ENCODE measurements around the gene DPP7. TPM values are rescaled to one million over a fixed set of nuclear protein-coding genes. Genes with fewer than 3 reads are reported as not detected.
A peak's percentile ranks its signal among the peaks of the same experiment; 100 is the strongest.

The DPP7 gene
- 365 and 375 TPM in 2 replicates for total RNA-seq

GRCh38 chr9:137114613-137115393 is at the start of gene DPP7:
DPP7 (minus strand) TSS chr9:137114733; CDS start chr9:137114713, 20 bp downstream.
- H3K4me1 Mint-ChIP-seq = peaks cover 8% of the 10 kb centered on the region
- no peaks in the 10 kb centered on the region for H3K27me3 Mint-ChIP-seq
- H3K27ac Mint-ChIP-seq = peak within 1 kb of the TSS; percentile 78
- peaks cover 8% of the 10 kb centered on the region for H3K36me3 Mint-ChIP-seq (ENCODE audit: low read depth)
- peak within 1 kb of the TSS; percentile 83 for H3K4me3 Mint-ChIP-seq
- intact Hi-C loops (cut with micrococcal nuclease) = loop anchor here (1.0 to 2.0 kb wide), 3 partner anchors 14 to 28 kb away; partner anchors contain the start of gene MAN1B1
- H3K9me3 Mint-ChIP-seq = no peaks in the 10 kb centered on the region
- peak; percentile 96 for DNase-seq

DNA sequence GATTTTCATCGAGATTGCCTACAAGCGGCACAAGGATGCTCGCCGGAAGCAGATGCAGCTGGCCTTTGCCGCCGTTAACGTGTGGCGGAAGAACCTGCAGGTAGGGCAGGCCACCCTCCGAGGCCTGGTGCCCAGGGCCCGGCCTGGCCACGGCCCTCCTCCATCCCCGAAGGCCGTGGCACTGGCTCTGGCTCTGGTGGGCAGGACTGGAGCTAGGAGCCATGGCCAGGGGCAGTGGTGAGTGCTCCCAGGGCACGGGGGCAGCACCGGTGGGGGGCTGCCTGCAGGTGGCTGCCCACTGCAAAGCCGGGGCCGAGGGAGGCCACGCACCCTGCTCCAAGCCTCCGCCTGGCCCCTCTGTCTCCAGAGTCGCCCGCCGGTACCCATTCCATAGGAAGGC is 49.3 kb upstream of the DPP7 start:
- H3K27ac Mint-ChIP-seq = no peak overlapping the region
- DNase-seq = no peak
- H3K36me3 Mint-ChIP-seq (ENCODE audit: low read depth) = no peaks in the 10 kb centered on the region
- intact Hi-C loops (cut with micrococcal nuclease) = loop anchor here (10.0 kb wide), 1 partner anchor 319 kb away; the partner anchor contains the start of genes AJM1 and PHPT1
- peaks cover 5% of the 10 kb centered on the region for H3K4me1 Mint-ChIP-seq
- no peak overlapping the region for H3K4me3 Mint-ChIP-seq
- H3K9me3 Mint-ChIP-seq = no peaks in the 10 kb centered on the region
- peaks cover 24% of the 10 kb centered on the region for H3K27me3 Mint-ChIP-seq

- no peak overlapping the region for H3K4me3 Mint-ChIP-seq
Measured at GRCh38 chr9:137163365-137163715, 48.8 kb upstream of the DPP7 start.

GRCh38 chr9:137162505-137163364 is 48.2 kb upstream of the DPP7 start:
- Mint-ChIP-seq H3K27ac (no peak overlapping the region), H3K4me3 (no peak overlapping the region), H3K9me3 (no peaks in the 10 kb centered on the region), H3K27me3 (peaks cover 28% of the 10 kb centered on the region), H3K4me1 (peaks cover 6% of the 10 kb centered on the region), H3K36me3 (ENCODE audit: low read depth) (no peaks in the 10 kb centered on the region)
- no peak for DNase-seq
- intact Hi-C loops (cut with micrococcal nuclease) = loop anchor here (10.0 kb wide), 1 partner anchor 318 kb away; the partner anchor contains the start of genes AJM1 and PHPT1

More at GRCh38 chr9:137163365-137163715, 48.8 kb upstream of the DPP7 start:
- Mint-ChIP-seq H3K27me3 (peaks cover 24% of the 10 kb centered on the region), H3K4me1 (peaks cover 6% of the 10 kb centered on the region), H3K9me3 (no peaks in the 10 kb centered on the region), H3K36me3 (ENCODE audit: low read depth) (no peaks in the 10 kb centered on the region), H3K27ac (no peak overlapping the region)
- no peak for DNase-seq
- intact Hi-C loops (cut with micrococcal nuclease) = loop anchor here (10.0 kb wide), 1 partner anchor 319 kb away; the partner anchor contains the start of genes AJM1 and PHPT1

DNA sequence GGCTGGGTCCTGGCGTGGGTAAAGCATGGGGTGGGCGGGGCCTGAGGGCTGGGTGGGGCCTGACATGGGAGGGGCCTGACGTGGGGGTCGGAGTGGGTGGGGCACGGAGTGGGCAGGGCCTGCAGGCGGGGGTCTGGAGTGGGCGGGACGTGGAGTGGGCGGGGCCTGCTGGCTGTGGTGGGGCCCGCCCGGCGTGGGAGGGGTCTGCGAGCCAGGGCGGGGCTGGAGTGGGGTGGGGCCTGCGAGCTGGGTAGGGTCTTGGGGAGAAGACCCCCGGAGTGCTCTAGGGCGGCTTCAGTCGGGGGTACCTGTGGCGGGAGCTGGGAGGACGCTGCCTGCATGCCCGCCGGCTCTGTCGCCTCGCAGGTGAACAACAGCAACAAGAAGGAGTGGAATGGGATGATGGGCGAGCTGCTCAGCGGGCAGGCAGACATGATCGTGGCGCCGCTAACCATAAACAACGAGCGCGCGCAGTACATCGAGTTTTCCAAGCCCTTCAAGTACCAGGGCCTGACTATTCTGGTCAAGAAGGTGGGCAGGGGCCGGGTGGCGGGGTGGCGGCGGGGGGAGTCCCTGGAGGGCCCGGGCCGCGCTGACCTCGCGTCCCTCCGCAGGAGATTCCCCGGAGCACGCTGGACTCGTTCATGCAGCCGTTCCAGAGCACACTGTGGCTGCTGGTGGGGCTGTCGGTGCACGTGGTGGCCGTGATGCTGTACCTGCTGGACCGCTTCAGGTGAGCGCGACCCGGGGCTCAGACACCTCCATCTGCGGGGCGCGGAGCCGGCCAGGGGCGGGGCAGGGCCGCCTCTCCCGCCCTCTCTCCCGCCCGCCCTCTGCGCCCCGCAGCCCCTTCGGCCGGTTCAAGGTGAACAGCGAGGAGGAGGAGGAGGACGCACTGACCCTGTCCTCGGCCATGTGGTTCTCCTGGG is 47.3 kb upstream of the DPP7 start:
- Mint-ChIP-seq H3K4me3 (no peak overlapping the region), H3K4me1 (peaks cover 6% of the 10 kb centered on the region), H3K9me3 (no peaks in the 10 kb centered on the region), H3K27me3 (peaks cover 28% of the 10 kb centered on the region), H3K27ac (no peak overlapping the region), H3K36me3 (ENCODE audit: low read depth) (no peaks in the 10 kb centered on the region)
- intact Hi-C loops (cut with micrococcal nuclease) = loop anchor here (10.0 kb wide), 1 partner anchor 317 kb away; the partner anchor contains the start of genes AJM1 and PHPT1
- no peak for DNase-seq

- peaks cover 9% of the 10 kb centered on the region for H3K4me1 Mint-ChIP-seq
- no peaks in the 10 kb centered on the region for H3K36me3 Mint-ChIP-seq (ENCODE audit: low read depth)
- intact Hi-C loops (cut with micrococcal nuclease) = loop anchor here (10.0 kb wide), 1 partner anchor 316 kb away; the partner anchor contains the start of genes AJM1 and PHPT1
Measured at GRCh38 chr9:137160716-137161557, 46.4 kb upstream of the DPP7 start.

DNA sequence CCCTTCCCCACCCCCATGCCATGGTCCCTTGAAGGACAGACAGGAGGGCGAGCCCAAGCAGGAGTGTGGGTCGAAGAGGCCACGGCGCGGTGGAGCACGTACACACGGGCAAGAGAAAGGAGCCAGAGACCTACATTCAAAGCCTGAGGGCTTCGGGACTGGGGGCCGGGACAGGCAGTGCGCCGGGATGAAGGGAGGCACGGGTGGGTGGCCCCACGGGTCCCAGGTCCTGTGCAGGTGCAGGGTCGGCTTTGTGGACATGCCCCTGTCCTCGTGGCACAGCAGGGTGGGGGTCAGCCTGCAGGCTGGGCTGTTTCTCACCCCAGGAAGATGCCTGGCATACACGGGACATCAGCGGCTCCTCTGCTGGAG is 45.5 kb upstream of the DPP7 start:
- Mint-ChIP-seq H3K36me3 (ENCODE audit: low read depth) (no peaks in the 10 kb centered on the region), H3K9me3 (no peaks in the 10 kb centered on the region), H3K27ac (no peak overlapping the region), H3K4me1 (peaks cover 9% of the 10 kb centered on the region), H3K27me3 (peaks cover 27% of the 10 kb centered on the region), H3K4me3 (no peak overlapping the region)
- DNase-seq = no peak
- intact Hi-C loops (cut with micrococcal nuclease) = loop anchor here (10.0 kb wide), 1 partner anchor 315 kb away; the partner anchor contains the start of genes AJM1 and PHPT1

More at GRCh38 chr9:137160716-137161557, 46.4 kb upstream of the DPP7 start:
- peaks cover 25% of the 10 kb centered on the region for H3K27me3 Mint-ChIP-seq
- DNase-seq = no peak
- H3K4me3 Mint-ChIP-seq = no peak overlapping the region
- no peaks in the 10 kb centered on the region for H3K9me3 Mint-ChIP-seq
- no peak overlapping the region for H3K27ac Mint-ChIP-seq

- H3K27me3 Mint-ChIP-seq = peaks cover 27% of the 10 kb centered on the region
- H3K4me1 Mint-ChIP-seq = peaks cover 9% of the 10 kb centered on the region
- H3K9me3 Mint-ChIP-seq = no peaks in the 10 kb centered on the region
- no peaks in the 10 kb centered on the region for H3K36me3 Mint-ChIP-seq (ENCODE audit: low read depth)
- DNase-seq = no peak
- intact Hi-C loops (cut with micrococcal nuclease) = loop anchor here (10.0 kb wide), 2 partner anchors 185 to 315 kb away; partner anchors contain the start of genes AJM1, PHPT1 and PTGDS
- H3K27ac Mint-ChIP-seq = no peak overlapping the region
- no peak overlapping the region for H3K4me3 Mint-ChIP-seq
Measured at GRCh38 chr9:137159105-137160053, 44.8 kb upstream of the DPP7 start.

DNA sequence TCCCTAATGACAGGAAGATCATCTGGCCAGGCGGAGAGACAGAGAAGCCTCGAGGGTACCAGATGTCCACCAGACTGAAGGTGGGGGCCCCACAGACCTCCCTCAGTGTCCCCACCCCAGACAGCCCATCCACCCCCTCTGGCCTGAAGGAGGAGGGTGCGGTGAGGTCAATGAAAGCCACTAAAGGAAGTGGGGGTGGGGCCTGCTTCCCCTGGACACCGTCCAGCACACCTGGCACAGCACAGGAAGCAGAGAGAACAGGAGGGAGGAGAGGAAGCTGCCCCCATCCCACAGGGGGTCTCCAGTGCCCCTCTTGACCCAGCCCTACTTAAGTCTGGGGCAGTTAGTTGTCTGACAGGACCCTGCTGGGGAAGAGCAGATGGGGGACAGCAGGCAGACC is 44.1 kb upstream of the DPP7 start:
- Mint-ChIP-seq H3K9me3 (no peaks in the 10 kb centered on the region), H3K27ac (no peak overlapping the region), H3K4me1 (peaks cover 9% of the 10 kb centered on the region), H3K36me3 (ENCODE audit: low read depth) (no peaks in the 10 kb centered on the region), H3K4me3 (no peak overlapping the region), H3K27me3 (peaks cover 27% of the 10 kb centered on the region)
- intact Hi-C loops (cut with micrococcal nuclease) = loop anchor here (10.0 kb wide), 1 partner anchor 184 kb away; the partner anchor contains the start of gene PTGDS
- DNase-seq = no peak

DNA sequence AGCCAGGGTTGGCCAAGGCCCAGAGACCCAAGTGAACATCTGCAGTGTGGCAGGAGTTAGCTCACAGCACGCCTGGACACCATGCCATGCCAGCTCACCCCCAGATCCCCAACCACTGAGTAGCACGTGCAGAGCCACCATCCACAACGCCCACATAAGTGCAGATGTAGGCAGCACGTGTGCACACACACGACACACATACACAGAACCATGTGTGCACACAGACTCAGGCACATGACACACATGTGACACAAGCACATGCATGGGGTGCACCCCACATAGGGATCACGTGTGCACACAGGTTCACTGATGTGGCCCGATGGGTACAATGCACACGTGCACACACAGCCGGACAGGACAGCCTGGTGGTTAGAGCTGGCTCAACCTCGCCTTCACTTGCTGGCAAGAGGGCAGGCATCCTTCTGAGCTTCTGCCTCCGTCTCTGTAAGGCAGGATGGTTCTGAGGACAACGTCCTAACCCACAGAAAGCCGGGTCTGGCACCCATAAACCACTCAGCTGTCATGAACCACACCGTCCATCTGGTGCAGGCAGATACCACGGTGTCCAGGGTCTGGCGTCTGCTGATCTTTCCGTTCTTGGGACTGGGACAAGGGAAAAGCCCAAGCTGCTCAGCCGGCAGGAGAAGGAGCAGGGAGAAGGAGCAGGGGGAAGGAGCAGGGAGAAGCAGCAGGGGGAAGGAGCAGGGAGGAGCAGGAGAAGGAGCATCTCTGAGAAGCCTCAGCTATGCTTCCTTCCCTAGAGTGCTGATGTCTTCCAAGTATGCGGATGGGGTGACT is 43.3 kb upstream of the DPP7 start:
- peaks cover 24% of the 10 kb centered on the region for H3K27me3 Mint-ChIP-seq
- no peaks in the 10 kb centered on the region for H3K9me3 Mint-ChIP-seq
- peaks cover 9% of the 10 kb centered on the region for H3K4me1 Mint-ChIP-seq
- H3K36me3 Mint-ChIP-seq (ENCODE audit: low read depth) = no peaks in the 10 kb centered on the region
- H3K27ac Mint-ChIP-seq = no peak overlapping the region
- H3K4me3 Mint-ChIP-seq = no peak overlapping the region
- intact Hi-C loops (cut with micrococcal nuclease) = loop anchor here (1.0 to 10.0 kb wide), 2 partner anchors 10 to 183 kb away; partner anchors contain the start of gene PTGDS
- DNase-seq = no peak

All from activated CD4-positive, alpha-beta T cell treated with anti-CD3 and anti-CD28 coated beads, Interleukin-2, amount 10 ng/mL, durations not matched to agents 24 days and 14 days (primary cell).